ENCODE results near the gene CD5L. TPM values are rescaled to one million over a fixed set of nuclear protein-coding genes. Genes with fewer than 3 reads are reported as not detected.

The CD5L gene
- not detected in 2 replicates for total RNA-seq

GRCh38 chr1:157841708-157842107, at the start of gene CD5L:
CD5L (minus strand) TSS chr1:157841808; CDS start chr1:157841701, 107 bp downstream.

GRCh38 chr1:157819896-157820295, 21.7 kb downstream of the CD5L start, which contains the start of gene FCRL1:
FCRL1 (minus strand) TSS chr1:157820120; CDS start chr1:157820037, 83 bp downstream.

Other genes with a start within 250 kb of the CD5L start
- gene FCRL4, start 243.7 kb downstream of the CD5L start, total RNA-seq = not detected in 2 replicates
- not detected in 2 replicates for gene FCRL3, start 141.0 kb downstream of the CD5L start, total RNA-seq
- not detected in 2 replicates for gene FCRL2, start 64.7 kb downstream of the CD5L start, total RNA-seq
- not detected in 2 replicates for gene FCRL1, start 21.7 kb downstream of the CD5L start, total RNA-seq
- gene KIRREL1, start 151.8 kb upstream of the CD5L start, total RNA-seq = 92.4 and 146 TPM in 2 replicates

All from regular cardiac myocyte (primary cell).